Cardiac muscle cell (in vitro differentiated cells and primary cell): Measurements from ENCODE around the gene PTPRC. TPM values are rescaled to one million over a fixed set of nuclear protein-coding genes. Genes with fewer than 3 reads are reported as not detected.

ENCODE experiments used
- DNase-seq, 2 donors: peaks; one replicate each; pipeline versions ENCODE4 v3.0.0 to v3.0.0-alpha.2; 2010 to 2017; ENCODE audit warnings: low read depth in 1 of 2, low spot score in 1 of 2
- H3K27ac ChIP-seq: fragments of 200-600 bp; sonication (generic); 2 replicates; pipeline ENCODE4 v1.5.1; 2016
- H3K27me3 ChIP-seq: fragments of 200-600 bp; sonication (generic); 2 replicates; pipeline ENCODE4 v1.6.0; 2016; ENCODE audit warnings: control low read depth
- H3K36me3 ChIP-seq: fragments of 200-600 bp; sonication (generic); 2 replicates; pipeline ENCODE4 v1.5.1; 2016; ENCODE audit warnings: control low read depth
- H3K4me1 ChIP-seq: fragments of 200-600 bp; sonication (generic); 2 replicates; pipeline ENCODE4 v1.8.1; 2017; ENCODE audit warnings: low read depth, mild to moderate bottlenecking, mixed run types
- H3K4me3 ChIP-seq: fragments of 200-600 bp; sonication (generic); 2 replicates; pipeline ENCODE4 v1.5.1; 2016; ENCODE audit warnings: mild to moderate bottlenecking
- H3K9me3 ChIP-seq: fragments of 200-600 bp; sonication (generic); 2 replicates; pipeline ENCODE4 v1.5.1; 2017; ENCODE audit warnings: low read depth, mild to moderate bottlenecking, control low read depth
- CTCF ChIP-seq: IDR thresholded peaks from 2 replicates; pipeline ENCODE4 v1.5.1; 2012; ENCODE audit warnings: low read depth, mild to moderate bottlenecking, low read length
- polyA plus RNA-seq: library from polyadenylated mRNA; unstranded; fragments of >200 nt; fragmentation: Nextera tagmentation; extraction: Ambion mirVana; gene quantifications from 2 replicates; pipeline ENCODE4 v1.2.1, GENCODE V29; 2016
- total RNA-seq: library from RNA; depleted of rRNA; stranded (reverse); fragments of >200 nt; gene quantifications from 2 replicates; pipeline ENCODE4 v1.2.3, GENCODE V29; 2016

PTPRC gene
- total and polyA plus RNA-seq, 2 experiments from 2014 or later, result not detected

- Histone ChIP-seq H3K4me3 (no peak overlapping the region), H3K27ac (no peak overlapping the region), H3K36me3 (no peaks in the 10 kb centered on the region), H3K9me3 (no peaks in the 10 kb centered on the region), H3K27me3 (no peaks in the 10 kb centered on the region), H3K4me1 (peaks cover 17% of the 10 kb centered on the region)
- no peak for TF ChIP-seq CTCF
- no peak for DNase-seq
These were observed 40.8 kb downstream of the PTPRC start for GRCh38 chr1:198679535-198680173.

GRCh38 chr1:198680174-198680875 is 41.5 kb downstream of the PTPRC start:
- Histone ChIP-seq H3K27me3 (no peaks in the 10 kb centered on the region), H3K4me1 (peaks cover 17% of the 10 kb centered on the region), H3K4me3 (no peak overlapping the region), H3K9me3 (no peaks in the 10 kb centered on the region), H3K36me3 (no peaks in the 10 kb centered on the region), H3K27ac (no peak overlapping the region)
- DNase-seq, result no peak
- no peak for TF ChIP-seq CTCF

GRCh38 chr1:198681252-198681651 is 42.4 kb downstream of the PTPRC start:
- no peak overlapping the region for H3K4me3 ChIP-seq
- no peak overlapping the region for H3K27ac ChIP-seq
- no peaks in the 10 kb centered on the region for H3K9me3 ChIP-seq
- TF ChIP-seq CTCF, result no peak
- no peaks in the 10 kb centered on the region for H3K36me3 ChIP-seq
- H3K4me1 ChIP-seq, result peaks cover 17% of the 10 kb centered on the region
- DNase-seq, result peak in 1 of 2 donors; percentile 41
- H3K27me3 ChIP-seq, result no peaks in the 10 kb centered on the region

- H3K27me3 ChIP-seq, result no peaks in the 10 kb centered on the region
- TF ChIP-seq CTCF, result no peak
- no peak overlapping the region for H3K27ac ChIP-seq
- no peaks in the 10 kb centered on the region for H3K9me3 ChIP-seq
- H3K36me3 ChIP-seq, result no peaks in the 10 kb centered on the region
- peak in 1 of 2 donors; percentile 97 for DNase-seq
- H3K4me1 ChIP-seq, result peaks cover 13% of the 10 kb centered on the region
- no peak overlapping the region for H3K4me3 ChIP-seq
These were observed 43.3 kb downstream of the PTPRC start for GRCh38 chr1:198681831-198682759.

- Histone ChIP-seq H3K9me3 (no peaks in the 10 kb centered on the region), H3K27ac (no peak overlapping the region)
- no peak for TF ChIP-seq CTCF
These were observed 44.0 kb downstream of the PTPRC start for GRCh38 chr1:198682850-198683249.

More at GRCh38 chr1:198682850-198683249, 44.0 kb downstream of the PTPRC start:
- H3K36me3 ChIP-seq, result no peaks in the 10 kb centered on the region
- H3K4me3 ChIP-seq, result no peak overlapping the region
- H3K4me1 ChIP-seq, result peaks cover 13% of the 10 kb centered on the region
- no peak for DNase-seq
- H3K27me3 ChIP-seq, result no peaks in the 10 kb centered on the region
